GF-D8 (cell line): ENCODE data around the gene NGEF.
"Not testable (repeated sequence)": the region's sequence is repeated elsewhere in the genome, so short reads cannot be mapped to it uniquely, and the experiment has no call there.

Experiments used
- DNase-seq: peaks from one replicate; lab custom pipeline; 2025; lab: John Stamatoyannopoulos, UW

The NGEF gene

GRCh38 chr2:233023007-233023760, 10.1 kb upstream of the NGEF start:
- DNase-seq, result no peak

GRCh38 chr2:233022561-233022960, 9.5 kb upstream of the NGEF start:
- no peak for DNase-seq

- DNase-seq, result no peak
Measured at GRCh38 chr2:233021771-233022170, 8.7 kb upstream of the NGEF start.

- no peak for DNase-seq
Measured at GRCh38 chr2:233020454-233020853, 7.4 kb upstream of the NGEF start.

GRCh38 chr2:233019610-233020009, 6.6 kb upstream of the NGEF start:
- DNase-seq, result not testable (repeated sequence)

GRCh38 chr2:233017947-233018346, 4.9 kb upstream of the NGEF start:
- DNase-seq, result no peak

- no peak for DNase-seq
Measured at GRCh38 chr2:233015019-233015645, 2.1 kb upstream of the NGEF start.

GRCh38 chr2:233013650-233014049, 594 bp upstream of the NGEF start:
- no peak for DNase-seq

GRCh38 chr2:233012301-233012971, 620 bp downstream of the NGEF start:
- no peak for DNase-seq

- no peak for DNase-seq
Measured at GRCh38 chr2:233011702-233012131, 1.3 kb downstream of the NGEF start.

- no peak for DNase-seq
Measured at GRCh38 chr2:233011268-233011650, 1.8 kb downstream of the NGEF start.

- DNase-seq, result no peak
Measured at GRCh38 chr2:233010569-233011267, 2.3 kb downstream of the NGEF start.

GRCh38 chr2:233009661-233010060, 3.4 kb downstream of the NGEF start:
- no peak for DNase-seq

- no peak for DNase-seq
Measured at GRCh38 chr2:233007739-233008138, 5.3 kb downstream of the NGEF start.

- DNase-seq, result no peak
Measured at GRCh38 chr2:233007270-233007669, 5.8 kb downstream of the NGEF start.

GRCh38 chr2:233006648-233007047, 6.4 kb downstream of the NGEF start:
- no peak for DNase-seq

GRCh38 chr2:233005096-233005495, 8.0 kb downstream of the NGEF start:
- no peak for DNase-seq

- DNase-seq, result no peak
Measured at GRCh38 chr2:233003658-233004555, 9.1 kb downstream of the NGEF start.

- DNase-seq, result no peak
Measured at GRCh38 chr2:233002829-233003657, 10.0 kb downstream of the NGEF start.

- DNase-seq, result no peak
Measured at GRCh38 chr2:233000886-233001750, 11.9 kb downstream of the NGEF start.
